Adrenal gland (tissue), 5 donors: ENCODE measurements around the gene HBG2.
"Not testable (repeated sequence)": the region's sequence is repeated elsewhere in the genome, so short reads cannot be mapped to it uniquely, and the experiment has no call there.

Source experiments
- CTCF ChIP-seq, 6 experiments: fragments of 450-650 bp in 4 of 6; fragments of 200-600 bp in 2 of 6; sonication (generic) in 1 of 6; IDR thresholded peaks; 1 replicate in 5 of 6; 2 replicates in 1 of 6; pipeline versions ENCODE4 v1.5.1 to v1.8.0; 2016 to 2021; ENCODE audit warnings: antibody characterized with exemption in 6 of 6, mild to moderate bottlenecking in 2 of 6, moderate library complexity in 1 of 6
- POLR2A ChIP-seq, 2 donors: fragments of 450-650 bp; IDR thresholded peaks; one replicate each; pipeline ENCODE4 v1.6.1; 2017; ENCODE audit warnings: antibody characterized with exemption in 2 of 2, mild to moderate bottlenecking in 2 of 2, moderate library complexity in 1 of 2
- donor health status: DM: no; HTN: no; CAD: no.

- TF ChIP-seq CTCF, POLR2A (IDR thresholded peaks at IDR 0.05): not testable (repeated sequence)
Measured at GRCh38 chr11:5254646-5255413, at the start of gene HBG2.
